CD14-positive monocyte (primary cell): ENCODE results near the gene SLC25A19. TPM values are rescaled to one million over a fixed set of nuclear protein-coding genes. Genes with fewer than 3 reads are reported as not detected.

Experiments
- DNase-seq, 3 donors: peaks; one replicate each; pipeline ENCODE4 v3.0.0-alpha.2; 2011 to 2022
- H2AFZ ChIP-seq: 2 replicates; pipeline ENCODE4 v1.6.0; 2012; ENCODE audit warnings: mild to moderate bottlenecking, low read depth, low read length, inconsistent platforms; ENCODE audit not compliant: insufficient read depth, poor library complexity, severe bottlenecking
- H3K27ac ChIP-seq, 2 donors: 1 replicate in 1 of 2; 2 replicates in 1 of 2; pipeline ENCODE4 v1.5.1; 2012 to 2013; ENCODE audit warnings: low read length in 2 of 2, control low read depth in 1 of 2, inconsistent platforms in 1 of 2, low read depth in 1 of 2, mild to moderate bottlenecking in 1 of 2
- H3K27me3 ChIP-seq, 2 donors: one replicate each; pipeline versions ENCODE4 v1.6.0 to v1.6.1; 2011 to 2013; ENCODE audit warnings: low read length in 2 of 2; ENCODE audit not compliant: control insufficient read depth in 2 of 2, insufficient read depth in 2 of 2
- H3K36me3 ChIP-seq, 2 donors: replicated peaks in 1 of 2; 1 replicate in 1 of 2; 2 replicates in 1 of 2; pipeline versions ENCODE4 v1.5.1 to v1.6.1; 2012 to 2013; ENCODE audit warnings: low read length in 2 of 2, control low read depth in 1 of 2, inconsistent platforms in 1 of 2, mild to moderate bottlenecking in 1 of 2; ENCODE audit not compliant: insufficient read depth in 2 of 2, control insufficient read depth in 1 of 2
- H3K4me1 ChIP-seq, 2 donors: 1 replicate in 1 of 2; 2 replicates in 1 of 2; pipeline versions ENCODE4 v1.5.1 to v1.6.1; 2012 to 2013; ENCODE audit warnings: low read length in 2 of 2, control low read depth in 1 of 2, inconsistent platforms in 1 of 2, mild to moderate bottlenecking in 1 of 2, moderate library complexity in 1 of 2; ENCODE audit not compliant: insufficient read depth in 2 of 2, control insufficient read depth in 1 of 2
- H3K4me2 ChIP-seq: replicated peaks from 2 replicates; pipeline ENCODE3; 2012; ENCODE audit warnings: low read length, moderate library complexity, mild to moderate bottlenecking; ENCODE audit not compliant: poor library complexity, severe bottlenecking; ENCODE audit errors: extremely low read depth
- H3K4me3 ChIP-seq, 3 experiments: fragments of 200-600 bp in 1 of 3; sonication (generic) in 1 of 3; replicated peaks in 1 of 3; 1 replicate in 2 of 3; 2 replicates in 1 of 3; pipeline ENCODE4 v1.5.1; 2011 to 2013; ENCODE audit warnings: low read length in 3 of 3, mild to moderate bottlenecking in 3 of 3, control low read depth in 2 of 3, low read depth in 2 of 3, inconsistent platforms in 1 of 3, moderate library complexity in 1 of 3
- H3K79me2 ChIP-seq: 2 replicates; pipeline ENCODE4 v1.6.0; 2012; ENCODE audit warnings: mild to moderate bottlenecking, control low read depth, inconsistent platforms, low read length, moderate library complexity; ENCODE audit not compliant: insufficient read depth
- H3K9ac ChIP-seq: 2 replicates; pipeline ENCODE4 v1.6.0; 2017; ENCODE audit warnings: low read length, mild to moderate bottlenecking; ENCODE audit not compliant: insufficient read depth, poor library complexity, severe bottlenecking
- H3K9me3 ChIP-seq, 2 donors: replicated peaks in 1 of 2; 1 replicate in 1 of 2; 2 replicates in 1 of 2; pipeline versions ENCODE4 v1.5.1 to v1.6.1; 2012 to 2013; ENCODE audit warnings: low read length in 2 of 2, control low read depth in 1 of 2; ENCODE audit not compliant: control insufficient read depth in 1 of 2, insufficient read depth in 1 of 2
- H4K20me1 ChIP-seq: 2 replicates; pipeline ENCODE4 v1.6.0; 2012; ENCODE audit warnings: mild to moderate bottlenecking, low read length, control low read depth, moderate library complexity; ENCODE audit not compliant: insufficient read depth
- H3K27ac Mint-ChIP-seq, 7 donors: one replicate each; pipeline ENCODE4 v1.8.0; 2020; ENCODE audit warnings: mild to moderate bottlenecking in 7 of 7, mixed read lengths in 7 of 7, moderate library complexity in 6 of 7, inconsistent platforms in 2 of 7
- H3K27me3 Mint-ChIP-seq, 3 donors: one replicate each; pipeline ENCODE4 v1.8.0; 2021 to 2022; ENCODE audit warnings: low read depth in 3 of 3, mild to moderate bottlenecking in 3 of 3, mixed read lengths in 3 of 3, moderate library complexity in 3 of 3, inconsistent platforms in 1 of 3
- H3K36me3 Mint-ChIP-seq, 2 donors: one replicate each; pipeline ENCODE4 v1.8.0; 2020; ENCODE audit warnings: mixed read lengths in 2 of 2, inconsistent platforms in 1 of 2, mild to moderate bottlenecking in 1 of 2
- H3K4me1 Mint-ChIP-seq: one replicate; pipeline ENCODE4 v1.8.0; 2020; ENCODE audit warnings: mild to moderate bottlenecking, mixed read lengths
- H3K4me3 Mint-ChIP-seq, 2 donors: one replicate each; pipeline ENCODE4 v1.8.0; 2020; ENCODE audit warnings: mild to moderate bottlenecking in 2 of 2, mixed read lengths in 2 of 2, moderate library complexity in 1 of 2
- H3K9me3 Mint-ChIP-seq, 7 donors: one replicate each; pipeline ENCODE4 v1.8.0; 2020 to 2022; ENCODE audit warnings: mixed read lengths in 7 of 7, mild to moderate bottlenecking in 6 of 7, moderate library complexity in 6 of 7, inconsistent platforms in 2 of 7
- CTCF ChIP-seq: fragments of 200-600 bp; IDR thresholded peaks from one replicate; pipeline ENCODE4 v1.8.0; 2022; ENCODE audit warnings: antibody characterized with exemption, mild to moderate bottlenecking
- WGBS: methylation state at CpG from one replicate; pipeline ENCODE4 v1.1.5; 2013; ENCODE audit warnings: missing lambda C conversion rate; ENCODE audit not compliant: insufficient coverage; 5-methylcytosine and 5-hydroxymethylcytosine counted together
- intact Hi-C, 2 donors: fragments of 100-400 bp; cut with micrococcal nuclease; formaldehyde crosslinking; loops; one replicate each; pipeline versions ENCODE4 v1.15.0 to v1.15.1; 2023
- polyA plus RNA-seq, 3 donors: library from polyadenylated mRNA; depleted of rRNA in 1 of 3; unstranded in 2 of 3; stranded (reverse) in 1 of 3; fragments of 300-500 nt in 2 of 3; fragments of >200 nt in 1 of 3; fragmentation: Illumina TruSeq in 2 of 3; gene quantifications; 1 replicate in 2 of 3; 2 replicates in 1 of 3; pipeline ENCODE4 v1.2.3, GENCODE V29; 2012 to 2021

The SLC25A19 gene
- polyA plus RNA-seq, 3 donors, result 14.4 to 21.5 (median 18.8) TPM

GRCh38 chr17:75241996-75242460 is 47.2 kb downstream of the SLC25A19 start:
- peaks cover 86 to 99% of the 10 kb centered on the region in 2 donors for H3K36me3 Mint-ChIP-seq
- H3K27me3 ChIP-seq, result no peaks in the 10 kb centered on the region
- no peak overlapping the region for H3K4me2 ChIP-seq
- no peak for TF ChIP-seq CTCF
- H3K27ac ChIP-seq, result peak overlapping the region; percentile 25 to 54
- intact Hi-C loops, result no loop called here
- no peaks in the 10 kb centered on the region for H3K27me3 Mint-ChIP-seq
- no peak overlapping the region for H2AFZ ChIP-seq
- DNase-seq, result no peak
- H4K20me1 ChIP-seq, result peaks cover 97% of the 10 kb centered on the region
- H3K4me3 ChIP-seq, result no peak overlapping the region
- H3K4me3 Mint-ChIP-seq, result peak overlapping the region in 1 of 2 donors; percentile 35
- peaks cover 34 to 43% of the 10 kb centered on the region in 2 donors for H3K4me1 ChIP-seq
- H3K36me3 ChIP-seq, result peaks cover 89 to 100% of the 10 kb centered on the region in 2 donors
- H3K27ac Mint-ChIP-seq, result peak overlapping the region; percentile 57 to 85 (median 67)
- H3K9me3 ChIP-seq, result no peaks in the 10 kb centered on the region
- H3K9ac ChIP-seq, result no peak overlapping the region
- peaks cover 0 to 1% (median 0%) of the 10 kb centered on the region in 7 donors for H3K9me3 Mint-ChIP-seq
- H3K79me2 ChIP-seq, result peaks cover 44% of the 10 kb centered on the region
- peaks cover 51% of the 10 kb centered on the region for H3K4me1 Mint-ChIP-seq
- WGBS, result 74% methylated on average over 15 of the region's 15 CpGs

- WGBS, result 97% methylated on average over 9 of the region's 9 CpGs
- no peak overlapping the region for H3K4me3 Mint-ChIP-seq
Observed at GRCh38 chr17:75241502-75241901, 47.7 kb downstream of the SLC25A19 start.

More at GRCh38 chr17:75241502-75241901, 47.7 kb downstream of the SLC25A19 start:
- no peak overlapping the region for H3K9ac ChIP-seq
- no peak for DNase-seq
- H3K36me3 Mint-ChIP-seq, result peaks cover 87 to 99% of the 10 kb centered on the region in 2 donors
- peaks cover 39% of the 10 kb centered on the region for H3K79me2 ChIP-seq
- peak overlapping the region in 5 of 7 donors; percentile 2 to 82 (median 18) for H3K27ac Mint-ChIP-seq
- H4K20me1 ChIP-seq, result peaks cover 93% of the 10 kb centered on the region
- H3K4me3 ChIP-seq, result no peak overlapping the region
- no peak for TF ChIP-seq CTCF
- H3K27ac ChIP-seq, result peak overlapping the region in 1 of 2 donors; percentile 54
- H3K4me1 ChIP-seq, result peaks cover 34 to 43% of the 10 kb centered on the region in 2 donors
- H3K4me1 Mint-ChIP-seq, result peaks cover 51% of the 10 kb centered on the region
- peaks cover 0 to 2% (median 0%) of the 10 kb centered on the region in 3 donors for H3K27me3 Mint-ChIP-seq
- no peak overlapping the region for H2AFZ ChIP-seq
- no peak overlapping the region for H3K4me2 ChIP-seq
- peaks cover 0 to 1% (median 0%) of the 10 kb centered on the region in 7 donors for H3K9me3 Mint-ChIP-seq
- H3K9me3 ChIP-seq, result no peaks in the 10 kb centered on the region
- intact Hi-C loops, result no loop called here
- peaks cover 92 to 100% of the 10 kb centered on the region in 2 donors for H3K36me3 ChIP-seq
- no peaks in the 10 kb centered on the region for H3K27me3 ChIP-seq
